RCC 7860 (cell line): ENCODE data around the gene VAMP5.

ENCODE experiments used
- DNase-seq: peaks from one replicate; pipeline ENCODE4 v3.0.0-alpha.2; 2015; ENCODE audit warnings: low spot score
- FAIRE-seq: peaks from 2 replicates; lab custom pipeline; 2012; peaks lifted over from hg19 to GRCh38; lab: Jason Lieb, UNC

Gene VAMP5

DNA sequence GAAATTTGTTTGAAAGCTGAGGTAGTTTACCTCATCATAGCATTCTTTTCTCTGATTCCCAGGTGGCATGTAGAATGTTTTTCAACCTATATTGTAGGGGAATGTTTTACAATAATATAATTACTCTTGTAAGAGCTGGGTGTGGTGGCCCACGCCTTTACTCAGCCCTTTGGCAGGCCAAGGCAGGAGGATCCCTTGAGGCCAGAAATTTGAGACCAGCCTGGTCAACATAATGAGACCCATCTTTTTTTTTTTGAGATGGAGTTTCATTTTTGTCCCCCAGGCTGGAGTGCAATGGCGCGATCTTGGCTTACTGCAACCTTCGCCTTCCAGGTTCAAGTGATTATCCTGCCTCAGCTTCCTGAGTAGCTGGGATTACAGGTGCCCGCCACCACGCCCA lies 35.4 kb downstream of the VAMP5 start:
- FAIRE-seq = no peak

DNA sequence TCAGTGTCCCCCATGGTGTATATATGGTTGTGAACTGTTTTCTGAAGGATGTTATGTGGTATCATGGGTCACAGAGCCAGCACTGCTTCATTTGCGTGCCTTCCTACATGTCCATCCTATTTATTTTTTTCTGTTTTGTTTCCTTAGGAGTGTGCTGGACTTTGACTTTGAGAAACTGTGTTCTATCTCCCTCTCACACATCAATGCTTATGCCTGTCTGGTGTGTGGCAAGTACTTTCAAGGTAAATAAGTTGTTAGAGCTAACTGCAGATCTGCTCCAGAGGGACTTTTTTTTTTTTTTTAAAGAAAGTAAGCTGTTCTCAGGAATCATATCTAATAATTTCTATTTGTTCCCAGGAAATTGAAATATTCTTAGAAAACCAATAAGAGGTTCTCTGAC lies 37.1 kb downstream of the VAMP5 start:
- no peak for FAIRE-seq

More for the DNA sequence above, 35.4 kb downstream of the VAMP5 start:
- DNase-seq = no peak

GRCh38 chr2:85623991-85624390 lies 39.8 kb downstream of the VAMP5 start:
- FAIRE-seq (no peak), DNase-seq (no peak)

More for the DNA sequence above, 37.1 kb downstream of the VAMP5 start:
- no peak for DNase-seq

GRCh38 chr2:85628658-85629057 lies 44.4 kb downstream of the VAMP5 start:
- FAIRE-seq = no peak
- no peak for DNase-seq

- no peak for FAIRE-seq
- DNase-seq = no peak
Measured at GRCh38 chr2:85631316-85631715, 47.1 kb downstream of the VAMP5 start.

DNA sequence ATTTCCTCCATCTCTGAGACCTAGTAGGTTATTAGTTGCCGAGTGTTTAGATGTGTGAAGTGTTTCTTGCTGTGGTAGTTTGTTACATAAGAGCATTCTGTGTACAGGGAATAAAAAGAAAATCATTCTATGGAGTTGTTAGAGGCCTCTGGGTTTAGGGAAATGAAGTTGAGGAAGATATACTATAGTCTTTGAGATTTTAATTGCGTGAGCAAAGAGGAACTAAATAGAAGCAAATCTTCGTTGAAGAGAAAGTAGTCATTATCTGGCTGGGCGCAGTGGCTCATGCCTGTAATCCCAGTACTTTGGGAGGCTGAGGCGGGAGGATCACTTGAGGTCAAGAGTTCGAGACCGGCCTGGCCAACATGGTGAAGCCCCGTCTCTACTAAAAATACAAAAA lies 50.8 kb downstream of the VAMP5 start:
- FAIRE-seq = no peak
- DNase-seq = no peak

GRCh38 chr2:85635636-85636035 lies 51.4 kb downstream of the VAMP5 start:
- DNase-seq (no peak), FAIRE-seq (no peak)

GRCh38 chr2:85642725-85643124 lies 58.5 kb downstream of the VAMP5 start:
- DNase-seq (no peak), FAIRE-seq (no peak)
